ENCODE results near the gene KIF26B. TPM values are rescaled to one million over a fixed set of nuclear protein-coding genes. Genes with fewer than 3 reads are reported as not detected.
"Not testable (repeated sequence)": the region's sequence is repeated elsewhere in the genome, so short reads cannot be mapped to it uniquely, and the experiment has no call there.

KIF26B gene
- total RNA-seq, 1 donor from 2014 or later = 0.45 TPM

DNA sequence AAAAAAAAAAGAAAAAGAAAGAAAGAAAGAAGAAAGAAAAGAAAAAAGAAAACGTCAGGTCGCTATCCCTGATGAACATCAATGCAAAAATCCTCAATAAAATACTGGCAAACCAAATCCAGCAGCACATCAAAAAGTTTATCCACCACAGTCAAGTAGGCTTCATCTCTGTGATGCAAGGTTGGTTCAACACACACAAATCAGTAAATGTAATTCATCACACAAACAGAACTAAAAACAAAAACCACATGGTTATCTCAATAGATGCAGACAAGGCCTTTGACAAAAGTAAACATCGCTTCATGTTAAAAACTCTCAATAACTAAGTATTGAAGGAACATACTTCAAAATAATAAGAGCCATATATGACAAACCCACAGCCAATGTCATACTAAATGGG lies 573.2 kb downstream of the KIF26B start:
- DNase-seq (ENCODE audit: low spot score); intact Hi-C loops (cut with DNase I); ATAC-seq: not testable (repeated sequence)

DNA sequence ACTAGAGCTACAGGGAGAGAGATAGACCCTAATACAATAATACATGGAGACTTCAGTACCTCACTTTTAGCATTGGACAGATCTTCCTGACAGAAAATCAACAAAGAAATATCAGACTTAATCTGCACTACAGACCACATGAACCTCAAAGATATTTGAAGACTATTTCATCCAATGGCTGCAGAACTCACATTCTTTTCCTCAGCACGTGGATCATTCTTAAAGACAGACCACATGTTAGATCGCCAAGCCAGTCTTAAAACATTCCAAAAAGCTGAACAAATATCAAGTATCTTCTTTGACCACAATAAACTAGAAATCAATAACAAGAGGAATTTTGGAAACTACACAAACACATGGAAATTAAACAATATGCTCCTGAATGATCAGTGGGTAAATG lies 576.0 kb downstream of the KIF26B start:
- DNase-seq (ENCODE audit: low spot score) (no peak), ATAC-seq (no peak)
- intact Hi-C loops (cut with DNase I) = no loop called here

DNA sequence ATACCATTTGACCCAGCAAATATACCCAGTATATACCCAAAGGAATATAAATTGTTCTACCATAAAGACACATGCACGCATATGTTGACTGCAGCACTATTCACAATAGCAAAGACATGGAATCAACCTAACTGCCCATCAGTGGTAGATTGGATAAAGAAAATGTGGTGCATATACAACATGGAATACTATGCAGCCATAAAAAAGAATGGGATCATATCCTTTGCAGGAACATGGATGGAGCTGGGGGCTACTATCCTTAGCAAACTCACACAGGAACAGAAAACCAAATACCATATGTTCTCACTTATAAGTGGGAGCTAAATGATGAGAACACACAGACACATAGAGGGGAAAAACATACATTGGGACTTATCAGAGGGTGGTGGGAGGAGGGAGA lies 585.6 kb downstream of the KIF26B start:
- DNase-seq (ENCODE audit: low spot score); intact Hi-C loops (cut with DNase I); ATAC-seq: not testable (repeated sequence)

DNA sequence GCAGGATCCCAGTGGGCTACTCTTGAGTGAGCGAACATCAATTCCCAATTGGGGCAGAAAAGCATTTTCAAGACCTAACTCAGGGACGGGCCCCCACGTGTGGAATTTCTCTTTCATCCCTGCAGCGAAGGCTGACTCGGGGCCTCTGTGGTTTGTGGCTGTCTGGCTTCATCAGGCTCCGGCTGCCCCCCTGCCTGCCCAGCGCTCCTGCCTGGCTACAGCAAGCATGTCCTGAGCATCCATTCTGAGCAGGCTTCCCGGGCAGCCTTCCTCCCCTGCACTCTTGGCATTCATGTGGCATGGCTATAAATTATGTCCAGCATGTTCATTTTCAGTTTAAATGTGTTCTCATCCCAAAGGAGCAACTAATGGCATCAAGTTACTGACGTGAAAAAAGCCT lies 588.1 kb downstream of the KIF26B start:
- intact Hi-C loops (cut with DNase I) = no loop called here
- ATAC-seq (no peak), DNase-seq (ENCODE audit: low spot score) (no peak)

DNA sequence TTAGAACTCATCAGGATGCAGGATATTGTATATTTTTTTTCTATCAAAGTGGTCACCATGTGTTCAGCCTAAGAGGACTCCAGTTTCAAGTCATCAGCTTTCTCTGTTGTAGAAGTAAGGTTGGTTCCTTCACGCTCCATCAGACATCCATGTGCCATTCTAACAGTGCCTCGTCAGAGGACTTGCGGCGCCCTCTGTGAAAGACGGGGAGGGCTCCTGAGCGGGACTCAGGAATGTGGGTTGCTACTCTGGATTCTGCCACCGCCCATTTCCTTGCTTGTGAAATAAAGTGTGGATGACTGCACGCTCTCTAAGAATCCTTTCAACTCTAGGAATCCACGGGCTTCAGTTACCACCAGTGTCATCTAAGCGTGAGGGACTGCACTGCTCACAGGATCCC lies 593.5 kb downstream of the KIF26B start:
- ATAC-seq = no peak
- DNase-seq (ENCODE audit: low spot score) = no peak
- intact Hi-C loops (cut with DNase I) = no loop called here

DNA sequence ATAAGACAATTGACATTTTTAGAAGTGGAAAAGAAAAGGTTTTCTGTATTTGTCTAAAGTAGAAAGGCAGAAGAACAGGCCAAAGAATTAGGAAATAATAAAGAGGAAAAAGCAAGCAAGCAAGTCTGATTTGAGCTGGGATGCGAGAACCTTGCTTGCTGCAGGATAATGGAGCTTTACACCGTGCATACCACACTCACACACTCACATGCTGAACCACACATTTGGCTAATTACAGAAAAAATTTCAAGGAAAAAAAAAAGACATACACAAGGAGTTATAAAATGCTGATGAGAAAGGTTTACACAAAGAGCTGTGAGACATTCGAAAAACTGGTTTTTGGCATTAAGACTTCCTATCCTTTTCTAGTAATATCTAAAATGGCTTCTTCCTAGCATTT lies 593.9 kb downstream of the KIF26B start:
- ATAC-seq (no peak), DNase-seq (ENCODE audit: low spot score) (no peak)
- intact Hi-C loops (cut with DNase I) = no loop called here

DNA sequence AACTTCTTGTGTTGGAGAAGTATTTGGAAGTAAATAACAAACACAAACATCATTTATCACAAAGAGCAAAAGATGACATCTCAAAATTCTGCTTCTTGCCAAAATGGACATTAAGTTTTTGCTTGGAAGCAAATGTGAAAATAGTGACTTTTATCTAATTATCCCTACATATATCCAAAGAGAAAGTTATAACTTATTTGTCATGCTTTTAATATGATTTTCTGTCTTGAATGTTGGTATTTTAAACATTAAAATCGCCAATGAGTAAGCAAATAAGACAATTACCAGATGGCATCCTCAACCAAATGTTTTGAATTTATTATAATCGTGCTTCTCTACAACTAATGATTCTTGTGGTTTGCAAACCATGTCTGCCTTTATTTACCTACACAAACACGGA lies 594.3 kb downstream of the KIF26B start:
- ATAC-seq (no peak), DNase-seq (ENCODE audit: low spot score) (no peak)
- intact Hi-C loops (cut with DNase I) = no loop called here

DNA sequence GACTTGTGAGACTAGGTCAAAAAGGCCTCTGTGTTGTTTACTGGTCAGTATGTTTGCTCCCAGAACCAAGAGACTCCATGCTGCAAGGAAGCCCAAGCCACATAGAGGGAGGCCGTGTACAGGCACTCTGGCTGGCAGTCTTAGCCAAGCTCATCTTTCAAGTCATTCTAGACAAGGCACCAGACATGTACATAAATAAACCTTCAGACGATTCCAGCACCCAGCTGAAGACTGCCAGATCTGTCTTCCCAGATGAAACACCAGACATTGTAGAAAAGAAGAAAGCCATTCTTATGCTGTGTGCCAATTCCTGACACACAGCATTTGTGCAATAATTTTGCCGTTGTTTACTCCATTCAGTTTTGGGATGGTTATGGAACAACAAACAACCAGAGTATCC lies 595.5 kb downstream of the KIF26B start:
- intact Hi-C loops (cut with DNase I) = no loop called here
- ATAC-seq = no peak
- no peak for DNase-seq (ENCODE audit: low spot score)

DNA sequence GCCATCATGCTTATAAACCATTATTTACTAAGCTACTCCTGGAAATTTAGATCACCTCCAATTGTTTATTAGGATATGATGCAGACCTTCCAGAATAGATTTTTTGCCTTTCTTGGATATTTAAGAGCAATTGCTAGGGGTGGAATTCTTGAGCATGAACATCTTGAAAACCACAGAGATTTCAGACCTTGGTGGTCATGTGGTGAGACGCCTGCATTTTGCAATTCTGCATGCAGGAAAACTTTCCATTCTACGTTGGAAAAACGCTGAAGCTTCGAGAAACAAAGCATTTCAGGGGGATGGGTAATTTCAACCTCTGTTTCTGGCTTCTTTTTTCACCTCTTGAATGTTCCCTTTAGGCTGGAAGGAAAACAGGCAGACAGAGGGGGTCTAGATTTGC lies 596.3 kb downstream of the KIF26B start:
- DNase-seq (ENCODE audit: low spot score) = no peak
- intact Hi-C loops (cut with DNase I) = no loop called here
- no peak for ATAC-seq

DNA sequence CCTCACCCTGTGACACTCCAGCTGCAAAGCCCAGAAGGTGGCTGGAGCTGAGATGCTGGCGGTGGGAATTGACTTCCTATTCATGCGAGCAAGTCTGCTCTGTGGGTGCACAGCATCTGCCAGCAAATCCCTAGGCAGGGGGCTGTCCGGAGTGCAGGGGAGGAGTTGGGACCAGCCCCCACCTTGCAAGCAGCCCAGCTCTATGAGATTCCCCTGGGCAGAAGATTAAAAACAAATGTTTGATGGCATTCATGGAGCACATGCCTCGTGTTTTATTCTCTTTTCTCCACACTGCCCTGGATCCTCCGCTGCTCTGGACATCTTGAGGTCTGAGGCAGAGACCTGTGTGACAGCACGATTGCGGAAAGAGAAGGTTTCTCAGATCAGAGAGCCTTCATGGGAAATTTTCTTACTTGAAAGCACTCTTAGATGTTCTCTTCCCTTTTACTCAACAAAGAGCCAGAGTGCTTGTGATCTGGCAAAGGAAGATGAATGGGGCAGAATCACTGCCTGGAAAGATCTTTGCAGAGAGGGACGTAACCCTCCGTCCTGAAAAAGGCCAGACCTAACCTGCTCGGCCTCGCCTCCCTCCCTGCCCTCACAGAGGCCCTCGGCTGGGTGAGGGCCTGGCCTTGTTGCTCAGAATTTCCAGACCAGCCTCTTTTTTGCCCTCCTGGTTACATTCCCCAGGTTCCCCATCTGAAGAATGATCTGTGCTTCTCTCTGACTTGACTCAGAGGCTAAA lies 597.1 kb downstream of the KIF26B start:
- ATAC-seq = no peak
- DNase-seq (ENCODE audit: low spot score) = no peak
- intact Hi-C loops (cut with DNase I) = no loop called here

DNA sequence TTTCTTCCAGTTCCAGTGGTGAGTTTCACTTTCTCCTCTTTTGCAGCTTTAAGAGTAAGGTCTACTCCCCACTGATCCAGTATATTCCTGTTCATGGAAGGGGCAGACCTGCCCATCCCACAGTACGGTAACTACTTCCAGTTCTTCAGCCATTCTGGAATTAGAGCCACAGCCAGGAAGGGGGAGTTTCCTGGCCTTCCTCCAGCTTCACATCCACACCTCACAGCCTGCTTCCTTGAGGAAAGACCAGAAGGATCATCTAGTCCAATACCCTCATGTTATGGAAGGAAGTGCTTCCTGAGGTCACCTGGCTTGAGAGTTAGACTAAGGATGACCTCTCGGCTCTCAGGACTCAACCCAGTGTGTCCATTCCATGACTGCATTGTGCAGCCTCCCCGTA lies 597.8 kb downstream of the KIF26B start:
- no peak for ATAC-seq
- no peak for DNase-seq (ENCODE audit: low spot score)

DNA sequence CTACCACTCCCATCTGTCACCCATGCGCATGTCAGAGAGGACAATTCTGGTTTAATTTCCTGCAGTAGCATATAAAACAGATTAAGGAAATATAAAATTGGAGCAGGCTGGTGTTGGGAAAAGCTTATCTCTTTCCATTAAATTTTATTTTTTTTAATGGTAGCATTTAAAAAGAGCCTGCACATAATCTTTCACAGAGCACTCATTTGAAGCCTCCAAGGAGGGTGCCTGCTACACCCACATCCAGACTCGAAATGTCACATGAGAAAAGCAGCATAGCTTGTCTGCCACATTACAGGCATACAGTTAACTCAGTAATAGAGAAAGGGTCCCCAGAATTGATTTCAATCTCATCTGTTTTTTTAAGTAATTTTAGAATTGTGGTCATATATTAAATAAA lies 599.0 kb downstream of the KIF26B start:
- ATAC-seq (no peak), DNase-seq (ENCODE audit: low spot score) (no peak)
- intact Hi-C loops (cut with DNase I) = no loop called here

More for the DNA sequence above, 597.8 kb downstream of the KIF26B start:
- intact Hi-C loops (cut with DNase I) = no loop called here

DNA sequence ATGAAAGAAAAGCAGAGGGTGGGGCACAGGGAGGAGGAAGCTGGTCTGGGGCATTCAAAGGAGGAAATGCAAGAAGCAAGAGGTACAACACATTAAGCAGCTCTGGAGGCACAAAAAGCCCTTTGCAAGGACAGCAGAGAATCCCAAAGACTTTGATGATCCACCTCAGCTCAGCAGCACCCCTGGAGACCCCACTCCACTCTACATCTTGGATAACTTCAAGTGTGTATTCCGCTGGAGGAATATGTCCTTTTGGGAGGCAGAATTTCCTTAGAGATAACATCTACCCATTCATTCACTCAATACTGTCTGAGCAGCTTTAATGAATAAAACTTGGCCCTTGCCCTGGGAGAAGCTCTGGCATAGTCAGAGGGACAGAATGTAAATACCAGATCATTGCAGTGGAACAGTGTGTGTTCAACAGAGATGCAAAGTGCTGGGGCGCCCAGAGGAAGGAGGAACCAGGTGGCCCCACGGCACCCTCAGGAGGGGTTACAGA lies 599.7 kb downstream of the KIF26B start:
- ATAC-seq (no peak), DNase-seq (ENCODE audit: low spot score) (no peak)
- intact Hi-C loops (cut with DNase I) = no loop called here
